Cardiac fibroblast (primary cell): ENCODE measurements around the gene SPECC1.

ENCODE experiments used
- DNase-seq, 2 donors: peaks; one replicate each; pipeline versions ENCODE4 v3.0.0 to v3.0.0-alpha.2; 2010; ENCODE audit warnings: low read depth in 2 of 2
- H3K4me3 ChIP-seq, 2 donors: replicated peaks in 1 of 2; 1 replicate in 1 of 2; 2 replicates in 1 of 2; pipeline ENCODE4 v1.5.1; 2011; ENCODE audit warnings: low read depth in 2 of 2, low read length in 2 of 2, mild to moderate bottlenecking in 2 of 2, moderate library complexity in 1 of 2
- TF ChIP-seq, protein P1 (sequence below): IDR thresholded peaks from one replicate; pipeline ENCODE4 v1.5.1; 2011; ENCODE audit warnings: low read depth, mild to moderate bottlenecking, low read length, inconsistent platforms

The SPECC1 gene

DNA sequence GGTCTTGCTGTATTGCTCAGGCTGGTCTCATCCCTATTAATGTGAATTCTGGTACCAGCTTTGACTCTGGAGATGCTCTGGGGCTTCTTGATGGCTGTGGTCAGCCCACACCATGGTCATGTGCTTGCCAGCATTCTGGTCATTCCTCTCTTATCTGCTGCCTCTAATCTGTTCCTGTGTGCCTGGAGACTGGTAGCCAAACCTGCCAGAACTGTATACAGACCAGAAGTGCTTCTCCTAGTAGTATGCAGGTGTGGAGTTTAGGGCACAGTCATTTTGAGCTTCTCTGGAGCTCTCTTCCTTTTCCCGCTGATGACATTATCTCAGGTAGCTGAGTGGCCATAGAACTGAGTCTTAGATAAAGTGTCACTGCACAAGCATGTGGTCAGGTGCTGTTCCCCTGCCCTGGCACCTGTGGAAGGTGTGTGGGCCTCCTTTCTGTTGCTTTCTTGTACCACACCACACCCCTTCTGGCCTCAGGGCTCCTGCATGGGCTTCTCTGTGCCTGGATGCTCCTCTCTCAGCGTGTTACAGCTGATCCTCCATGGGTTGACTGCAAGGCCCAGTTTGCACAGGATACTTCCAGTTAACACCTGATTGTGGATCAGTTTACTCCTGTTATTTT is 162.7 kb downstream of the SPECC1 start:
- peak in 1 of 2 donors; percentile 24 for DNase-seq
- TF ChIP-seq, protein P1, sequence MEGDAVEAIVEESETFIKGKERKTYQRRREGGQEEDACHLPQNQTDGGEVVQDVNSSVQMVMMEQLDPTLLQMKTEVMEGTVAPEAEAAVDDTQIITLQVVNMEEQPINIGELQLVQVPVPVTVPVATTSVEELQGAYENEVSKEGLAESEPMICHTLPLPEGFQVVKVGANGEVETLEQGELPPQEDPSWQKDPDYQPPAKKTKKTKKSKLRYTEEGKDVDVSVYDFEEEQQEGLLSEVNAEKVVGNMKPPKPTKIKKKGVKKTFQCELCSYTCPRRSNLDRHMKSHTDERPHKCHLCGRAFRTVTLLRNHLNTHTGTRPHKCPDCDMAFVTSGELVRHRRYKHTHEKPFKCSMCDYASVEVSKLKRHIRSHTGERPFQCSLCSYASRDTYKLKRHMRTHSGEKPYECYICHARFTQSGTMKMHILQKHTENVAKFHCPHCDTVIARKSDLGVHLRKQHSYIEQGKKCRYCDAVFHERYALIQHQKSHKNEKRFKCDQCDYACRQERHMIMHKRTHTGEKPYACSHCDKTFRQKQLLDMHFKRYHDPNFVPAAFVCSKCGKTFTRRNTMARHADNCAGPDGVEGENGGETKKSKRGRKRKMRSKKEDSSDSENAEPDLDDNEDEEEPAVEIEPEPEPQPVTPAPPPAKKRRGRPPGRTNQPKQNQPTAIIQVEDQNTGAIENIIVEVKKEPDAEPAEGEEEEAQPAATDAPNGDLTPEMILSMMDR: no peak
- no peak overlapping the region for H3K4me3 ChIP-seq

DNA sequence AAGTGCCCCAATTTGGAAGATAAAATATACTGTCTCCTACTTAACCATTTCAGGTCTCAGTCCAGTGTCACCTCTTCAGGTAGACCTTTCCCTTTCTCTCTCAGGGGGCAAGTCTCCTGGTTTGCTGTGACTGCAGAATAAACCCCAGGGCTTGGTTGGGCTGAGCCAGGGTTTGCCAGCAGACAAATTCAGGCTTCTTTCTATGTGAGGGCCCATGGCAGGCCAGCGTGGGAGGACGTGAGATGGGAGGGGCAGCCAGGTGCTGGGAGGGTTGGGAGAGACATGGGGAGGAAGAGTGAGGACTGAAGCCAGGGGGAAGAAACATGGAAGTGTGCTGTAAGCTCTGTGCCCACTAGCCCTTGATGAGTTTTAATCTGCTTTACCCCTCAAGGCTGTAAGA is 163.2 kb downstream of the SPECC1 start:
- TF ChIP-seq, protein P1: no peak
- no peak overlapping the region for H3K4me3 ChIP-seq
- no peak for DNase-seq

DNA sequence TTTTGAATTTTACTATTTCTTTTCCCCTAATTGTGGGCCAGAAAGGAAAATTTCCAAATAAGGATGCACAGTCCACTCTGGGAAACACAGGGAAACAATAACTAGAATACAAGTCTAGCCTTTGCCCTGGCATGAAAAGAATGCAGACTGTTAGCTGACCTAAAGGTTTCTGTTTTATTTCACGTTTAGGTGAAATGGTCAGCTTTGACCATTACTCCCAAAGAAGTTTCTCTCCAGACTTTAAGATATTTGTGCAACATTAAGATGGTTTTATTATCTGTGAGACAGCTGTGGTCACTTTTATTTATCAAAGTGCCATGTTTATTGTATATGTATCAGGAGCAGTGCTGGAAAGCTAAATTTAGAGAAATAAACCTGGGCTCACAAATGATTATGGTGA is 163.9 kb downstream of the SPECC1 start:
- DNase-seq: peak; percentile 42 to 59
- no peak overlapping the region for H3K4me3 ChIP-seq
- TF ChIP-seq, protein P1: no peak

DNA sequence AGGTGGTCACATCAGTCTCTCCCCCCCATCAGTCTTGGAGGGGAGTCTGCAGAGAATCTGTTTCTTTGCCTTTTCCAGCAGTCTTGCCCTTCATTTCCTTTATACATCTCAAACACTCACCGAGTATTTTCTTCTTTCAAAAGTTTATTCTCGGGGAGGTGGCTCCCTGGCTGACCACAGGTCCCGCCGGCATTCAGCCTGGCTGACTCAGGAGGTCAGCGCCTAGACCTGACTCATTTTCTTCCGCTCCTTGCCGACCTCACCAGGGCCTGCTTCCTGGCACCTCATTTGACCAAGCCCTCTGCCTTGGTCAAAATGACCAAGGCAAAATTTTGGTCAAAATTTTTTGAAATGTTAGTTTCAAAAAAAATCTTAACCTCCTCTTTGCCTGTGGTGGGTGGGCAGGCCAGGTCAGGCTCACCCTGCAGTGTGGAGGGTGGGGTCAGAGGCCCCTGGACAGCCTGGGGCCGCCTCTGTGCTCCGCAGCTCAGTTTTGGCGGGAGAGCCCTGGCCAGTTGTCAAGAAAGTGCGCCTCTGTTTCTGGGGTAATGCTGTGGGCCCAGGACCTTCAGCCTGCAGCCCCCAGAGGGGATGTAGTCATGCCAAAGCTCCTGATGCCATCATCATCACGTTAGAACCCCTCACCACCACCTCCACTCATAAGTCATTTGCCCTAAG is 165.6 kb downstream of the SPECC1 start:
- peak; percentile 33 to 90 for DNase-seq
- H3K4me3 ChIP-seq: peak overlapping the region in 1 of 2 donors; percentile 30
- TF ChIP-seq, protein P1: no peak

DNA sequence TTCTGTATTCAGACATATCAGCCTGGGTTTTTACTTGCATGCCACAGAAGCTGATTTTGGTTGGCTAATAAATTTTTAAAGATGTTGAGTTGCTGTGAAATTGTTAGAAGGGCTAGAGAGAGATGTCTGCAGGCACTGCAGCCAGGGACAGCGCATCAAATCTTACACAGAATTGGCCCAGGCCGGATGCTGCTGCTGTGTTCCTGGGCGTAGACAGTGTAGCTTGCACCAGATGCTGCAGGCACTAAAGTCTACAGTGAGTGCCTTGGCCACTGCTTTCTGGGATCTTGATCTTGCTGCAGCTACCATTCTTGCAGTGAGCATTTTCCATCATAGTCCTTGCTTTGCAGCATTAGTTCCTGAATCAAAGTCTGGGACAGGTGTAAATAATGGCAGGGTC is 169.9 kb downstream of the SPECC1 start:
- H3K4me3 ChIP-seq: no peak overlapping the region

DNA sequence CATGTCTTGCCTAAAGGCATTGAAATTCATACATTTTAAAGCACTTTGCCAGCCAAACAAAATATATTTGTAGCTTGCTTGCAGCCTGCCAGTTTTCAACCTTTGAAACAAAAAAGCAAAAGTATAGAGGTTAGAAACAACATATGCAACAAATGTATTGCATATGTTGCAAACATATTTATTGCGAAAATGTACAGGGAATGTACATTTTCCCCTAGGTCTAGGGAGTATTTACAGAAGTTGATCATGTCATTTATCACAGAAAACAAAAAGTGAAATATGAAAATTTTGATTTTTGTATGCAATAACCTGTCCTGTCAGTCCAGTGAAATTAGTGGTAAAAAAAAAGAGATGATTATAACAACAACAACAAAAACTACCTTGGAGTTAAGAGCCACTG is 171.5 kb downstream of the SPECC1 start:
- H3K4me3 ChIP-seq: no peak overlapping the region
- no peak for DNase-seq
- TF ChIP-seq, protein P1: no peak

More for the DNA sequence above, 169.9 kb downstream of the SPECC1 start:
- DNase-seq: no peak
- TF ChIP-seq, protein P1: no peak

DNA sequence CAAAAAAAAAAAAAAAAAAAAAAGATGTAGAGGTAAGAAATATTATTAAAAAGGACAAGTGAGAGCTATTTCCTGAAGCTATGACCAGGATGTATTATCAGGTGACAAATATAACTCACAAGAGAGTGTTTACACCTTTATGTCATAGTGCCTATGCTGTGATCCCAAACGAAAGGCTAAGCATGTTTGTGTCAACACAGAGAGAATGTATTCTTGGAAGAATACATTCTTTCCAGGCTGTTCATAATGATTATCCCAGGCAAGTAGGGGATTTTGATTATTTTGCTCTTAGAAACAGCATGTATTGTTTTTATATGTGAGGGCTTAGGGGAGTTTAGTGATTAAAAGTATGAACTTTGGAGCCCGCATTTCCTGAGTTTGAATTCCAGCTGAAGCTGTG is 175.0 kb downstream of the SPECC1 start:
- no peak for DNase-seq
- TF ChIP-seq, protein P1: no peak
- H3K4me3 ChIP-seq: no peak overlapping the region
